Activated CD8-positive, alpha-beta memory T cell treated with anti-CD3 and anti-CD28 coated beads, Interleukin-2, amount 50 U/mL, for 24 hours (primary cell): Measurements from ENCODE around the gene ACAA1.
"Not testable (repeated sequence)": the region's sequence is repeated elsewhere in the genome, so short reads cannot be mapped to it uniquely, and the experiment has no call there.

ENCODE experiments used
- DNase-seq: peaks from one replicate; pipeline ENCODE4 v3.0.0-alpha.2; 2020; ENCODE audit errors: extremely low read depth

Gene ACAA1

DNA sequence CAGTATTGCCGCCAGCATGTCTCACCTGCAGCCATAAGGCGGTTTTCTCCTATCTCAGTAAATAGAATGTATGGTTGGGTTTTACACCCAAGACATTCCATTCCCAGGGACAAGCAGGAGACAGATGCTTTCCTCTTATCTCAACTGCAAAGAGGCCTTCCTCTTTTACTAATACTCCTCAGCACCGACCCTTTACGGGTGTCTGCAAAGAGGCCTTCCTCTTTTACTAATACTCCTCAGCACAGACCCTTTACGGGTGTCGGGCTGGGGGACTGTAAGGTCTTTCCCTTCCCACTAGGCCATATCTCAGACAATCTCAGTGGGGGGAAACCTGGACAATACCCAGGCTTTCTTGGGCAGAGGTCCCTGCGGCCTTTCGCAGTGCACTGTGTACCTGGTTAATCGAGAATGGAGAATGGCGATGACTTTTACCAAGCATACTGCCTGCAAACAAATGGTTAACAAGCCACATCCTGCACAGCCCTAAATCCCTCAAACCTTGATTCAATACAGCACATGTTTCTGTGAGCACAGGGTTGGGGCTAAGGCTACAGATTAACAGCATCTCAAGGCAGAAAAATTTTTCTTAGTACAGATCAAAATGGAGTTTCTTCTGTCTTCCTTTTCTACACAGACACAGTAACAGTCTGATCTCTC is 1.2 kb downstream of the ACAA1 start:
- DNase-seq: not testable (repeated sequence)

DNA sequence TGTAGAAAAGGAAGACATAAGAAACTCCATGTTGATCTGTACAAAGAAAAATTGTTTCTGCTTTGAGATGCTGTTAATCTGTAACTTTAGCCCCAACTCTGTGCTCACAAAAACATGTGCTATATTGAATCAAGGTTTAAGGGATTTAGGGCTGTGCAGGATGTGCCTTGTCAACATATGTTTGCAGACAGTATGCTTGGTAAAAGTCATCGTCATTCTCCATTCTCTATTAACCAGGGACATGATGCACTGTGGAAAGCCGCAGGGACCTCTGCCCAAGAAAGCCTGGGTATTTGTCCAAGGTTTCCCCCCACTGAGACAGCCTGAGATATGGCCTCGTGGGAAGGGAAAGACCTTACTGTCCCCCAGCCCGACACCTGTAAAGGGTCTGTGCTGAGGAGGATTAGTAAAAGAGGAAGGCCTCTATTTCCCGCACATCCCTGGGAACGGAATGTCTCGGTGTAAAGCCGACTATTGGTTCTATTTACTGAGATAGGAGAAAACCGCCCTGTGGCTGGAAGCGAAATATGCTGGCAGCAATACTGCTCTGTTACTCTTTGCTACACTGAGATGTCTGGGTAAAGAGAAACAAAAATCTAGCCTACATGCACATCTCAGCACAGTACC is 2.3 kb downstream of the ACAA1 start:
- not testable (repeated sequence) for DNase-seq

DNA sequence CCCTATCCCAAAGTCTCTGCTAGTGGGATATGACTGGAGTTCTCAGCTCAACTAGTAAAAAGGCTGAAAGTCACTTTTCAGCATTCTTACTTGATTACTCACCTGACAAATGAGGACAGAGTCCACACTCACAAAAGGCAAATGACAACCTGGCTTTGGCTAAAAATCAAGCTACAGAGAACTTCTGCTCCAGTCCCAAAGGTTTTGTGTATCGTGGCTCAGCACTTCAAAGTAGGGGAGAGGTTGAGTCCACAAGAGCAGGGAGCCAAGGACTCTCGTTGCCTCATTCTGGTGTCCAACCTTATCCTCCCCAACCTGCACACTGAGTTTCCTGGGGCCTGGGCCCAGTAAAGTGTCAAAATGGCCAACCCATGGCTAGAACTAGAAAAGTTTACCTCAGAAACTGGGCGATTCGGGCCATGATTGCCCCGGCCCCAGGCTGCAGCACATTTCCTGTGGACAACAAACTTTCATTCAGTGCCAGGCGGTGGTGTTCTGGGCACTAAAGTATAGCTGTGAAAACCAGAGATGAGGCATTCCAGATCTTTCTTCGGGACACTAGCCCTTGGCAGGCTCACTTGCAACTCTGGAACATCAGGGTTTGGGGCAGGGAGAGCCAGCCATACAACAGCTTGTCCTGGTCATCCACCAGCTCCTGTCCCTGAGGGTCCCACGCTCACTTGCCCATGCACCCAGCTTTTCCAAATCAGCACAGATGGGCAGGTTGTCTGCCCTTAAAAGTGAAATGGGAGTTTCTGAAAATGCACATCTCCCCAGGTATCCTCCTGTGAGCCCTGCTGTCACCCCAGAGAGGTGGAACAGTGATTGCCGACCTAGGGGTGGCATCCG is 3.1 kb downstream of the ACAA1 start:
- no peak for DNase-seq

DNA sequence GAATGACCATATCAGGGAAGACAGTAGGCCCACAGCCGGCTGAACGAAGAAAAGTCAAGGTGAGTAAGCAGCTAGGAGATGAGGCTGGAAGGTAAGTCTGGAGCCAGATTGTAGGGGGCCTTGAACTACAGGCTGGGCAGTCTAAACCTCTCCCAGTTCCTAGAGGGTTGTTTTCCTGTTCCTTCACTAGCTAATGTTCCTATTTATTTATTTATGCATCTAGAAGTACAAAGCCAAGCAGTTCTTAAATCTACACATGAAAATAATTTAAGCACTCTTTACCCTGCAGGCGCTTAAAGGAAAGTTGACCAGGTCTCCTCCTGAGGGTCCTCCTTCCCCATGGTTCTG is 3.7 kb downstream of the ACAA1 start:
- no peak for DNase-seq

DNA sequence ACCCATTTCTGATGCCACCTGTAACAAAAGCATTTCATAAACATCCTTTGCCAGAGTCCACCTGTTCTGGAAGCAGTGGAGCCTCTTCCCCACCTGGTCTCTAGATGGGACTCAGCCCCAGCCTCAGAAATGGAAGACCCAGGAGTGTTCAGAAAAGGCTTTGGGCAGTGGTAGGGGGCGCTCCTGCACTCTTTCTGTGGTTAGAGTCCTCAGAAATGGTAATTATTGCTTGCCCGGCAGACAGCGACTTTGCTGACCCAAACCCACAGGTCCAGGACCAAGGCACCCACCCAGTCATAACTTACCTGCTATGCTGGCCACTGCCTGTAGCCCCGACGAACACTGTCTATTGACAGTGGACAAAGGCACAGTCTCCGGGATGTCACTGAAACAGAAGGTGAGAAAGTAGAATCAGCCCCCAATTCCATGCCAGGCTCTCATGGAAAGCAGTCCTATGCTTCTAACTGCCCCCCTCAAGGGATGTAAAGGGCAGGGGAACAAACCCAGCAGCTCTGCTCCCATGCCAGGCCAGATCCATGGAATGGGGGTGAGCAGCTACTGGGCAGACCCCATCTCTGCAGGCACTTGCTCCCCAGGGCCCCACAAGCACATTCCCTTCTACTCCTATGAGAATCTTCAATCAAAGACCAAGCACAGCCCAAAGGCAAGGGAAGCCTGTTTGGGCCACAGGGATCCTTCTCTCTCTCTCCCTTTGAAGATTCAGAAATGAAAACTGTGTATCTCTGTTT is 5.1 kb downstream of the ACAA1 start:
- no peak for DNase-seq

DNA sequence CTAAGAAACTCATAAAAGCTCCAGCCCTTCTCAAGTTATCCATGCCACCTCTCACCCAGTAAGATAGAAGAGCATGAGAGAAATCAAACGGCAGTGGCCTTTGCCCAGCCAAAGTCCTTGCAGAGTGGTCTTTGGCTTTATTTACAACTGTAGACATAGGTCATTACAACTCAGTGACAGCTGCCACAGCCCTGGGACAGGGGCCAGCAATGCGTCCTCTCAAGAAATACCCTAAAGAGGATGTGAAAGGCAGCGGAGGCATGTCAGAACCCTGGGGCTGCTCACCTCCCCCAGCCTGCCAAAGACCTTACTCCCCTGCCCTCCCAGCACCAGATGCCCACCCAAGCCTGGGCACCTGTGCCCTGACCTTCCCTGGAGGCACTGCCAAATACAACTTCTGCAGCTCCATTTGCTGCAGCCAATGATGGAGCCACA is 6.3 kb downstream of the ACAA1 start:
- no peak for DNase-seq

DNA sequence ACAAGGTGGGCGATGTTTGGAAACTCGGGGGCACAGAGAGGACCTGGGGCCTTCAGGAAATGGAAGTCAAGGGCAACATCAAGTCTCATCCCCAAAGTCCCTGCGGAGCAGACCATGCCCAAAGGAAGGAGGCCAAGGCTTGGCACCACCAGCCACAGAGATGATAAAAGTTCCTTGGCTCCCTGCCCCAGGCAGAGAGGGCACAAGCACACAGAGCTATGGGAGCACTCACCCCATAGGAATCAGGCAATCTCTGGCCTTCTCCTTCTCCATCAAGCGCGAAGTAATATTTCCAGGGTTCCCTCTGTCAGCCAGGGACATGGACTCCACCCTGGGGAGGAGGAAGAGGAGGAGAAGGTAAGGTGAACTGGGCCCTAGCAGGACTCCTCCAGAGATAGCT is 7.9 kb downstream of the ACAA1 start:
- no peak for DNase-seq

DNA sequence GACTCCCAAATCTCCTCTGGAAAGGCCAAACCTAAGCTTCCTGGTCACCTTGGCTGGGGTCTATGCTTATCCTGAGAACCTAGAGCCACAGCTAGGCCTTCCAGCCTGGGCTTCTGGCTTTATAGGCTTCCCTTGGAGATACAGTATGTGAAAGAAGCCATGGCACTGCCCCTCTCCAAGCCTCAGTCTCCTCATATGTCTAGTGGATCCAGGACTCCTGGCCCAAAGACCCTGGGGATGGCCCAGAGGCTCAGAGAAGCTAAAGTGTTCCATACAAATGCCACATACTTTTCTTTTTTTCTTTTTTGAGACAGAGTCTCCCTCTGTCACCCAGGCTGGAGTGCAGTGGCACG is 8.6 kb downstream of the ACAA1 start:
- no peak for DNase-seq

DNA sequence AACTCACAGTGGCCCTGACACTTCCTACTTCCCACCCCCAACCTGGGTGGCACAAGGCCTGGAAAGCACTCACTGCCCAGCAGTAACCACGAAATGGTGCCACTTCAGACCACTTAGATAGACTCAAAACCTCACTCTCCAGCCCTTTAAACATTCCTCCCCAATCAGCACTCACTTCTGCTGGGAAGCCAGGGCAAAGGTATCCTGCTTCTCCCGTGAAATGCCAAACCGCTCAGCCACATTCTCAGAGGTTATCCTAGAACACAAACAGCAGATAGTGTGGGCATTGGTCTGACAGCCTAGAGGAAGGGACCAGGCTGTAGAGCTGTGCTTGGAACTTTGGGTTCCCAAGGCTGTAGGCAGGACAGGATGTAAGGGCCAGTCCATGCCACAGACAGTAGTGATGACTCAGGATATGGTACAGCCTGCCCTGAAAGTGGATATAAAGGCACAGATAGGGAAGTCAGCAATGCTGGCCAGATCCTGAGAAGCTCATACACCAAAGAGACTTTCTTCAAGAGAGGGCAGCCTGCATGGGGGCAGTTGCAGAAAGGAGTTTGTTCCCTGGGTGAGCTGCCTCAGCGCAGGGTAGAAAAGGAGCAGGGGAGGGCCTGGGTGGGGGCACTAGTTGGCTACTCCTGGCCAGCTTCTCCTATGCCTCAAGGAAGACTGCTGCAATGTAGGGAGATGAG is 9.2 kb downstream of the ACAA1 start:
- no peak for DNase-seq

DNA sequence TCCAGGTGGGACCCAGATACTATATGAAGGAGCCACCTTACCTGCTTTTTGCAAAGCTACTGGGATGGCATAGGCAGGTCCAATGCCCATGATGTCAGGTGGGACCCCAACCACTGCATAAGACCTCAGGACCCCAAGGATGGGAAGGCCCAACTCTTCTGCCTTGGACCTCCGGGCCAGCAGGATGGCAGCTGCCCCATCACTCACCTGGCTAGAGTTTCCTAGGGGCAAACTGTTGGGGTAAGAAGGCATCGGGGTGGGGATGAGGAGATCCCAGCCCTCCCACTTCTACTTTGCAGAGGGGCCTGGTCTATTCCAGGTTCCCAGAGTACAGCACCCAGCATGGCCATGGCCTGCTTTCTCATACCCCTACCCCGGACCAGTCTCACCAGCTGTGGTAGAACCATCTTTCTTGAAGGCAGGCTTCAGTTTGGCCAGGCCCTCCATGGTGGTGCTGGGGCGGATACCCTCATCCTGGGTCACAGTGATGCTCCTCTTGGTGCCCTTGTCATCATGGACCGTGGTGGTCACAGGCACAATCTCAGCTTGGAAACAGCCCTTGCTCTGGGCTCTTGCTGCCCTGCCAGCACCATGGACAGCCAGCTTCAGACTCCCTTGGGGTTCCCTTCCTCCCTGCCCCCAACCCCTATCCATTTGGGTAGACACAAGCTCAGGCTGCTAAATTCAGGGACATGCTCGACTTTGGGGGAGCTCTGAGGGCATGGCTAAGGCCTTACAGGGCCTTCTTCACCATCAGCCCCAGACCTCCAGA is 10.6 kb downstream of the ACAA1 start:
- no peak for DNase-seq

DNA sequence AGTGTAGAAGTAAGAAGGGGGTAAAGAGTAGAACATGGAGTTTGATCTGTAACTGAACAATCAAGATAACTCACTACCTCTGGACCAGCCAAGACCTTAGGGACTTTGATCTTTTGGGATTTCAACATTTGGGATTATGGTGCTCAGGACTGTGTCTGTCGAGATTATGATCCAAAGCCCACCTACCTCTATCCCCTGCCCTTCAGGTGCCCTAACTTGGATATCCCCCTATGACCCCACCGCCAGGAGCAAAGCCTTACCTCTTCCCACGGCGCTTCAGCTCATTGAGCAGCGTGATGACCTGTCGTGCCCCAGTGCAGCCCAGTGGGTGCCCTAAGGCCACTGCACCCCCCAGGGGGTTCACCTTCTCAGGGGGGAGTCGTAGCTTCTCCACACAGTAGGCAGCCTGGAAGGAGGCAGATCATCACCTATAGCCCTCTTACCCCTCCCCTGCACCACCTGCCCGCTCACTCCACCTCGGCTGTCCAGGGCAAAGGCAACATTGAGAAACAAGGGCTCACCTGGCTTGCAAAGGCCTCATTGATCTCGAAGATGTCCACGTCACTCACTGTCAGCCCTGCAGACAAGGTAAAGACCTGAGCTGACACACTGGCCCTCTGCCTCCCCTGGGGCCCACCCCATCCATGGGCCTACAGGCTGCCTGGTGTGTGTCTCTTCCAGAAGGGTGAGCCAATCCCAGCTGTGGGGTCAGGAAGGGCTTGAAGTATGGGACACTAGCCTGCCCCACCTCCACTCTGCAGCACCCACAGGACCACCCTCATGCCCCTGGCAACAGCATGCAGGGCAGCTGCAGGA is 11.4 kb downstream of the ACAA1 start:
- DNase-seq: no peak

DNA sequence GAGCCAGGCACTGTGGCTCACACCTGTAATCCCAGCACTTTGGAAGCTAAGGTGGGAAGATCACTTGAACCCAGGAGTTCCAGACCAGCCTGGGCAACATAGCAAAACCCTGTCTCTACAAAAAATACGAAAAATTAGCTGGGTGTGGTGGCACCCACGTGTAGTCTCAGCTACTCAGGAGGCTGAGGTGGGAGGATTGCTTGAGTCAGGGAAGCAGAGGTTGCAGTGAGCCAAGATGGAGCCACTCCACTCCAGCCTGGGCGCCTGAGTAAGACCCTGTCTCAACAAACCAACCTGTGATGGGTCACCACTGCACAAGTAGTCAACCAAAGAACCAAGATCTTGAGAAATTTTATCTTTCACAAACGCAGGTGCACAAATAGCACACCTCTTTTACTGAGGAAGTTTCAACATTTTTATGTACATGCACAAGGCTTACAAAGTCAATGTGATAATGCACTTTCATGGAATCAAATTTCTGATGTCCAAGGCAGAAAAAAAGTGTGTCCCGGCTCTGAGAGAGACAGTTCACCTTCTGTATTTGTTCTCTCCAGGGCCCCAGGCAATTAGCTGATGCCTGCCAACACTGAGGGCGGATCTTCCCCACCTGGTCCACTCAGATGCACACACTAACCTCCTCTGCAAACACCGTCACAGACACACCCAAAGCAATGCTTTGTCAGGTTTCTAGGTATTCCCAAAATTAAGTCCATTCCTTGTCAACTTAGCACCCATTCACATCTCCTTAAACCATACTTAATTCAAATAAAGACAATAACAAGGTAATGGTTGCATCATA is 12.4 kb downstream of the ACAA1 start:
- no peak for DNase-seq

DNA sequence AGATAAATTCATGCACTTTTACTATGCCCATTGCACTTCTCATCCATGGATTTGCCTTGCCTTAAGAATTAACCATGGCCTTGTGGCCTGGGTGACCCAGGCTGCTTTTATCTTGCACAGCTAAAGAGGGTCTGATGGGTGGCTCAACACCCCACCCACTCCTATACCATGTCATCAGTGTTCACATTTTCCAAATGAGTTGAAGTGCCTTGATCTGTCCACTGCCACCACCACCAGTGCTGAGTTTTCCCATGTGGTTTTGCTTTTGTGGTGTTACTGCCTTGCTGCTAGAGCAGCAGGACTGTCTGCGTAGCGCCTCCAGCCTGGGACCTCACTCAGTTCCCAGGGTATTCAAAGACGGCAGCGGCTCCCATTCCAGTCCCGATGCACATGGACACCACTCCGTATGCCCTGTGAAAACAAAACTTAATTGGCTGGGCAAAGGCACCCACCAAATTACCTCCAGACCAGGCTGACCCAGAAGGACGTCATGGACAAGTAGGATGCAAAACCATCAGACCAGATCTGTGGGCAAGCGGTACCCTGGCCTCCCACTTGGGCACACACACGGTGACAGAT is 14.1 kb downstream of the ACAA1 start:
- DNase-seq: no peak

DNA sequence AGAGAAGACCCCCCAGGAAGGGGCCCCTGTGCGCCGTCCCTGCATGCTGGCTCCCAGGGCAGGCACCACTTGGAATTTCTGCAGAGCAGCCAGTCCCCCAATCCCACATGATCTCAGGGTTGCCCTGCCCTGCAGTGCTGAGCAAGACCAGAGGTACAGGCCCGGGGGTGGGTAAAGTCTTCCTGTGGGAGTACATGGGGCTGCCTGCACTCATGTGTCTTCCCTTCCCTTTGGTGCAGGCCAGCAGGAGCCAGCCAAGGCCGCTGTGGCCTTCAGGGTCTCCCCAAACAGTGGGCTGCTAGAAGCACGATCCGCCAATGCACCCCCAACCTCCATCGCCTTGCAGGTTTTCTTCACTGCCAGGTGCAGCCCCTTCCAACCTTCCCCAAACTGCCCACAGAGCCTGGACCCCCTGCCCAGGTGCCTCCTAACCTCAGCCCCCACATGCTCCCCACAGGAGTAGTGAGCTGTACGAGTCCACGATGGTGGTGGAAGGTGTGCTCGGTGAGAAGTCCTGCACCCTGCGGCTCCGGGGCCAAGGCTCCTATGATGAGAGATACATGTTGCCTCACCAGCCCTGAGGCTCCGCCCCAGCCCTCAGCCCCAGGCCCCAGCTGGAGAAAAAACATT is 15.0 kb downstream of the ACAA1 start:
- DNase-seq: no peak

DNA sequence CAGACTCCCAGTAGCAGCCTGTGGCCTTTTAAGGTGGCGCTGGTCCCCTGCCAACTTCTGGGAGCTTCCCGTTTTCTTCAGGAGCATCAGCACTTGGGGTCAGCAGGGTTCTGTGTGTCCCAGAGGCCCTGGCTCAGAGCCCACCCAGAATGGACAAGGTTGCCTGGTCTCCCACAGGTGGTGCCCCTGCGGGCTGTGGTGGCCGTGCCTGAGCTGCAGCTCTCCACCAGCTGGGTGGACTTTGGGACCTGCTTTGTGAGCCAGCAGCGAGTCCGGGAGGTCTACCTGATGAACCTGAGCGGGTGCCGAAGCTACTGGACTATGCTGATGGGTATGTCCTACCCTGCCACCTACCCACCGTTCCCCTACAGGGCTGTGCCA is 15.5 kb downstream of the ACAA1 start:
- no peak for DNase-seq

DNA sequence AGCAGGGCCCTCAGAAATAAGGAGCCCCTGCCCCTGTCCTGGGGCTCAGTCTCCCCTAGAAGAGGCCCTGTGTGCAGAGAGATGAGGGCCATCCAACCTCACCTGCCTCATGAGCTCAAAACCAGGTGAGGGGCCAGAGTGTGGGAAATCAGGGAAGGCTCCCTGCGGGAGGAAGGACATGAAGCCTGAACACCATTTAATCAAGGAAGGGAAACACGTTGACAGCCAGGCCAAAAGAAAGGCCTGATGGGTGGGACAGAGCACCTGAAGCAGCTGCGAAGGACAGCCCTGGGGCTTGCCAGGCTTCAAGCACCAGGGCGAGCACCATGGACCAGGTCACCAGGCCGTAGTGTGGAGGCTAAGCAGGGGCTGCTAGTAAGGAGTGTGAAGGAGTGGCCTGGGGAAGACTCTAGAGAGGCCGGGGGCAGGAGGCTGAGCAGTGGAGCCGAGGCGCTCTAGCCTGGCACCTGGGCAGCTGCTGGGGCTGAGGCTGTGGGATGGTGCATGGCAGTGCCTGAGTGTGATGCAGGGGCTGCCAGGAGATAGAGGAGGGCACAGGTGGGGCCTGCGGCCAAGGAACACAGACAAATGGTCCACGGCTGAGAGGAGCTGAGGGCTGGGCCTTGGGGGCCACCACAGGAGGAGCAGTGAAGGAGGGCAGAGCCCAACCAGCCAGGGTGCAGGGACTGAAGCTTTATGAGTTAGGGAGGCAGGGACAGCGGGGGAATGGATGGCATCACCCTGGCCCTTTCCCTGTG is 16.1 kb downstream of the ACAA1 start:
- DNase-seq: no peak

DNA sequence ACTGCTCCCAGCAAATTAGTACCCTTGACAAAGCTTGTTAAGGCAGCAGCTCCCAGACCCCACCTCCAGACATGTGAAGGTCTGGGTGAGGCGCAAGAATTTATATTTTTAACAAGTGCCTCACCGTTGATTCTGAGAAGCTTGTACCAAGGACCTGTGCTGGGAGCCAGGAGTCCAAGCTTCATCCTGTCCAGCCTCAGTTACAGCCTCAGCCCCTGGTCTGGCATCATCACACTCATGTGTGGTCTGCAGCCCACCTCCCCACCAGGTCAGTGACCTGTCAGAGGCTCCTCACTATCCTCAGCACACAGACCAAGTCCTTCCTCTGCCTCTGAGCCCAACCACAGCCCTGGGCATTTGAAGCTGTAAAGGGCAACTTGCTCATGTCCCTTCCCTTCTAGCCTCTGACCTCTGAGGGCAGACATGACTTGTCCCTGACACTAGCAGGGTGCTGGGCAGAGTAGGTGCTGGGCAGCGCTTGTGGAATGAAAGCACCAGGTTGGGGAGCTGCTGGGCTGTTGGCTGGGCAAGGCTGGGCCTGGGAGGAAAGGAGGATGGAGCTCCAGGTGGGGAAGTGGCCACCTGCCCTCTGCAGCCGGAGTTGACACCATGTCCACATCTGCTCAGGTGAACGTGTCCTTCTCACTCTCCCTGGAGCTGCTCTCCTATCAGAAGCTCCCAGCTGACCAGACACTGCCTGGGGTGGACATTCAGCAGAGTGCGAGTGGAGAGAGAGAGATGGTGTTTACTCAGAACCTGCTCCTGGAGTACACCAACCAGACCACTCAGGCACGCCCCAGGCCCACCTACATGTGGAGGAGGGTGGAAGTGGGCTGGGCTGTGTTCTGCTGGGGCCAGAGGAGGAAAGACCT is 16.9 kb downstream of the ACAA1 start:
- DNase-seq: no peak
